Non-pigmented ciliary epithelial cell (primary cell): Measurements from ENCODE around the gene TRIM9.
A peak's percentile ranks its signal among the peaks of the same experiment; 100 is the strongest.

Source experiments
- DNase-seq: peaks from one replicate; pipeline ENCODE4 v3.0.0-alpha.2; 2010; ENCODE audit warnings: low read depth

The TRIM9 gene

GRCh38 chr14:51094901-51095853 is at the start of gene TRIM9:
TSS of gene TRIM9 (minus strand) at chr14:51095105. CDS start at chr14:51094939, 166 bp downstream.
- peak; percentile 86 for DNase-seq

- DNase-seq: no peak
Observed at GRCh38 chr14:51140856-51141255, 46.0 kb upstream of the TRIM9 start.

- no peak for DNase-seq
Observed at GRCh38 chr14:51140338-51140737, 45.4 kb upstream of the TRIM9 start.

GRCh38 chr14:51139121-51139681 is 44.3 kb upstream of the TRIM9 start:
- no peak for DNase-seq

GRCh38 chr14:51138404-51139103 is 43.6 kb upstream of the TRIM9 start:
- DNase-seq: no peak

- no peak for DNase-seq
Observed at GRCh38 chr14:51131516-51131915, 36.6 kb upstream of the TRIM9 start.

- DNase-seq: no peak
Observed at GRCh38 chr14:51129130-51129529, 34.2 kb upstream of the TRIM9 start.

- no peak for DNase-seq
Observed at GRCh38 chr14:51124029-51124428, 29.1 kb upstream of the TRIM9 start.

- no peak for DNase-seq
Observed at GRCh38 chr14:51121096-51121495, 26.2 kb upstream of the TRIM9 start.

- DNase-seq: no peak
Observed at GRCh38 chr14:51119411-51120051, 24.6 kb upstream of the TRIM9 start.

- DNase-seq: no peak
Observed at GRCh38 chr14:51118993-51119392, 24.1 kb upstream of the TRIM9 start.

- DNase-seq: no peak
Observed at GRCh38 chr14:51117593-51117992, 22.7 kb upstream of the TRIM9 start.

GRCh38 chr14:51116682-51117081 is 21.8 kb upstream of the TRIM9 start:
- no peak for DNase-seq

GRCh38 chr14:51109651-51110050 is 14.7 kb upstream of the TRIM9 start:
- no peak for DNase-seq

- DNase-seq: no peak
Observed at GRCh38 chr14:51107801-51108200, 12.9 kb upstream of the TRIM9 start.

GRCh38 chr14:51104467-51104866 is 9.6 kb upstream of the TRIM9 start:
- no peak for DNase-seq

- no peak for DNase-seq
Observed at GRCh38 chr14:51097287-51097686, 2.4 kb upstream of the TRIM9 start.

GRCh38 chr14:51096870-51097269 is 2.0 kb upstream of the TRIM9 start:
- no peak for DNase-seq

GRCh38 chr14:51095854-51096823 is 1.2 kb upstream of the TRIM9 start:
- DNase-seq: no peak

- DNase-seq: no peak
Observed at GRCh38 chr14:51094282-51094821, 553 bp downstream of the TRIM9 start.
